Measurements from ENCODE around the gene CARM1. TPM values are rescaled to one million over a fixed set of nuclear protein-coding genes. Genes with fewer than 3 reads are reported as not detected.

The CARM1 gene
- total RNA-seq, 2 donors from 2014 or later: 14.5 to 54.4 TPM

GRCh38 chr19:10838377-10838776 is 33.0 kb upstream of the CARM1 start:
- WGBS: 88% methylated on average over 11 of the region's 11 CpGs
- Histone ChIP-seq H3K9me3 (no peaks in the 10 kb centered on the region), H3K4me1 (replicated peaks) (no peaks in the 10 kb centered on the region), H3K4me3 (no peak overlapping the region), H3K27ac (no peak overlapping the region), H3K27me3 (replicated peaks; ENCODE audit: insufficient read depth) (no peaks in the 10 kb centered on the region), H3K36me3 (no peaks in the 10 kb centered on the region)
- no peak for DNase-seq (ENCODE audit: low spot score)
- TF ChIP-seq CTCF (IDR thresholded peaks at IDR 0.05) (no peak), POLR2AphosphoS5 (IDR thresholded peaks at IDR 0.05) (no peak), POLR2A (IDR thresholded peaks at IDR 0.05) (no peak)
- intact Hi-C loops (cut with DNase I): no loop called here

GRCh38 chr19:10839114-10840050 is 32.0 kb upstream of the CARM1 start:
- Histone ChIP-seq H3K27ac (no peak overlapping the region), H3K4me3 (no peak overlapping the region), H3K4me1 (replicated peaks) (no peaks in the 10 kb centered on the region), H3K36me3 (no peaks in the 10 kb centered on the region), H3K9me3 (no peaks in the 10 kb centered on the region), H3K27me3 (replicated peaks; ENCODE audit: insufficient read depth) (no peaks in the 10 kb centered on the region)
- WGBS: 85% methylated on average over 10 of the region's 10 CpGs
- intact Hi-C loops (cut with DNase I): no loop called here
- TF ChIP-seq CTCF (IDR thresholded peaks at IDR 0.05) (no peak), POLR2AphosphoS5 (IDR thresholded peaks at IDR 0.05) (no peak), POLR2A (IDR thresholded peaks at IDR 0.05) (no peak)
- DNase-seq (ENCODE audit: low spot score): no peak

GRCh38 chr19:10842788-10843187 is 28.6 kb upstream of the CARM1 start:
- H3K4me1 ChIP-seq (replicated peaks): no peaks in the 10 kb centered on the region
- intact Hi-C loops (cut with DNase I): no loop called here
- H3K27ac ChIP-seq: no peak overlapping the region
- no peaks in the 10 kb centered on the region for H3K9me3 ChIP-seq
- no peak for TF ChIP-seq POLR2A (IDR thresholded peaks at IDR 0.05)
- TF ChIP-seq POLR2AphosphoS5 (IDR thresholded peaks at IDR 0.05): no peak
- no peak for TF ChIP-seq CTCF (IDR thresholded peaks at IDR 0.05)
- 78% methylated on average over 7 of the region's 7 CpGs for whole genome bisulfite sequencing
- H3K27me3 ChIP-seq (replicated peaks; ENCODE audit: insufficient read depth): no peaks in the 10 kb centered on the region
- H3K36me3 ChIP-seq: no peaks in the 10 kb centered on the region
- no peak for DNase-seq (ENCODE audit: low spot score)
- no peak overlapping the region for H3K4me3 ChIP-seq

- TF ChIP-seq POLR2A (IDR thresholded peaks at IDR 0.05) (no peak), CTCF (IDR thresholded peaks at IDR 0.05) (no peak), POLR2AphosphoS5 (IDR thresholded peaks at IDR 0.05) (no peak)
- H3K27me3 ChIP-seq (replicated peaks; ENCODE audit: insufficient read depth): peaks cover 2% of the 10 kb centered on the region
- H3K27ac ChIP-seq: no peak overlapping the region
- H3K4me1 ChIP-seq (replicated peaks): no peaks in the 10 kb centered on the region
- no peaks in the 10 kb centered on the region for H3K9me3 ChIP-seq
- DNase-seq (ENCODE audit: low spot score): no peak
- no peak overlapping the region for H3K4me3 ChIP-seq
- H3K36me3 ChIP-seq: no peaks in the 10 kb centered on the region
- intact Hi-C loops (cut with DNase I): no loop called here
- 92% methylated on average over 2 of the region's 2 CpGs for WGBS
Measured at GRCh38 chr19:10846500-10847202, 24.7 kb upstream of the CARM1 start.

Measured in prostate gland (tissue), 2 donors.